GM23338 (cell line): ENCODE results near the gene CPNE2. TPM values are rescaled to one million over a fixed set of nuclear protein-coding genes. Genes with fewer than 3 reads are reported as not detected.

Experiments used
- ATAC-seq: fragments of 200-7000 bp; cut with Tn5 transposase; 3 replicates; pipeline ENCODE4 v1.9.1; 2020
- DNase-seq: peaks from one replicate; pipeline ENCODE4 v3.0.0-alpha.2; 2015; ENCODE audit warnings: low spot score
- H2AFZ ChIP-seq: fragments of 200-600 bp; sonication (generic); 2 replicates; pipeline ENCODE4 v1.8.0; 2016; ENCODE audit warnings: antibody characterized with exemption, mild to moderate bottlenecking, moderate library complexity
- H3F3A ChIP-seq: fragments of 200-600 bp; sonication (generic); replicated peaks from 2 replicates; pipeline ENCODE4 v1.8.0; 2017; ENCODE audit warnings: antibody characterized with exemption, mixed run types, low read depth
- H3K27ac ChIP-seq: fragments of 200-600 bp; sonication (generic); 2 replicates; pipeline ENCODE4 v1.6.1; 2016; ENCODE audit warnings: low read depth
- H3K27me3 ChIP-seq: fragments of 200-600 bp; sonication (generic); 2 replicates; pipeline ENCODE4 v1.8.0; 2016; ENCODE audit warnings: mild to moderate bottlenecking, mixed run types, moderate library complexity; ENCODE audit not compliant: insufficient read depth
- H3K36me3 ChIP-seq: fragments of 200-600 bp; sonication (generic); 2 replicates; pipeline ENCODE4 v1.8.0; 2016; ENCODE audit warnings: mild to moderate bottlenecking; ENCODE audit not compliant: insufficient read depth
- H3K4me1 ChIP-seq: fragments of 200-600 bp; sonication (generic); 2 replicates; pipeline ENCODE4 v1.8.0; 2016; ENCODE audit warnings: mild to moderate bottlenecking, moderate library complexity; ENCODE audit not compliant: insufficient read depth
- H3K4me2 ChIP-seq: fragments of 200-600 bp; sonication (generic); 2 replicates; pipeline ENCODE4 v1.7.1; 2017; ENCODE audit warnings: mixed run types
- H3K4me3 ChIP-seq: fragments of 200-600 bp; sonication (generic); 2 replicates; pipeline ENCODE4 v1.6.1; 2016; ENCODE audit warnings: mixed run types
- H3K79me2 ChIP-seq: fragments of 200-600 bp; sonication (generic); replicated peaks from 2 replicates; pipeline ENCODE4 v1.8.0; 2017; ENCODE audit warnings: mild to moderate bottlenecking; ENCODE audit not compliant: insufficient read depth
- H3K9me2 ChIP-seq: fragments of 200-600 bp; sonication (generic); 2 replicates; pipeline ENCODE4 v1.8.0; 2017; ENCODE audit not compliant: insufficient read depth
- H4K20me1 ChIP-seq: fragments of 200-600 bp; sonication (generic); replicated peaks from 2 replicates; pipeline ENCODE4 v1.8.0; 2017; ENCODE audit warnings: mild to moderate bottlenecking; ENCODE audit not compliant: insufficient read depth
- H3K27ac Mint-ChIP-seq: 2 replicates; pipeline ENCODE4 v1.8.0; 2020; ENCODE audit warnings: inconsistent platforms, mild to moderate bottlenecking, moderate library complexity, mixed read lengths
- H3K27me3 Mint-ChIP-seq: 3 replicates; pipeline ENCODE4 v1.8.0; 2022; ENCODE audit warnings: low read depth, mild to moderate bottlenecking, moderate library complexity, mixed read lengths, inconsistent platforms; ENCODE audit not compliant: insufficient read depth, poor library complexity
- H3K36me3 Mint-ChIP-seq: 3 replicates; pipeline ENCODE4 v1.8.0; 2021; ENCODE audit warnings: low read depth, mild to moderate bottlenecking, inconsistent platforms, moderate library complexity, mixed read lengths
- H3K4me1 Mint-ChIP-seq: 3 replicates; pipeline ENCODE4 v1.8.0; 2020; ENCODE audit warnings: mild to moderate bottlenecking, inconsistent platforms, mixed read lengths
- H3K4me3 Mint-ChIP-seq: 3 replicates; pipeline ENCODE4 v1.8.0; 2021; ENCODE audit warnings: moderate library complexity, mild to moderate bottlenecking, inconsistent platforms, mixed read lengths
- H3K9me3 Mint-ChIP-seq: 3 replicates; pipeline ENCODE4 v1.8.0; 2020; ENCODE audit warnings: moderate library complexity, mild to moderate bottlenecking, inconsistent platforms, mixed read lengths
- CREB1 ChIP-seq: fragments of 250-450 bp; sonication (Bioruptor Pico); IDR thresholded peaks from 2 replicates; pipeline ENCODE4 v1.5.0; 2020; ENCODE audit warnings: low read depth, mild to moderate bottlenecking, moderate library complexity
- CTCF ChIP-seq, 2 experiments: fragments of 200-600 bp in 1 of 2; sonication (generic) in 1 of 2; conservative IDR thresholded peaks; 2 replicates each; pipeline versions ENCODE4 v1.5.1 to v1.6.1; 2016 to 2017; ENCODE audit warnings: antibody characterized with exemption in 2 of 2, low read depth in 2 of 2, mild to moderate bottlenecking in 2 of 2, moderate library complexity in 1 of 2
- ETS1 ChIP-seq: IDR thresholded peaks from 2 replicates; pipeline ENCODE4 v1.6.1; 2016; ENCODE audit warnings: antibody characterized with exemption
- EZH2 ChIP-seq: fragments of 200-600 bp; sonication (generic); IDR thresholded peaks from one replicate; pipeline ENCODE4 v1.8.0; 2017; ENCODE audit warnings: antibody characterized with exemption, mild to moderate bottlenecking, low read depth; ENCODE audit not compliant: unreplicated experiment
- EZH2phosphoT487 ChIP-seq: fragments of 200-600 bp; sonication (generic); IDR thresholded peaks from one replicate; pipeline ENCODE4 v1.8.1; 2018; ENCODE audit warnings: antibody characterized with exemption; ENCODE audit not compliant: unreplicated experiment
- JUNB ChIP-seq: IDR thresholded peaks from one replicate; pipeline ENCODE4 v1.6.1; 2016; ENCODE audit warnings: antibody characterized with exemption; ENCODE audit not compliant: unreplicated experiment
- NANOG ChIP-seq: IDR thresholded peaks from 2 replicates; pipeline ENCODE4 v1.6.1; 2016; ENCODE audit warnings: antibody characterized with exemption, borderline replicate concordance
- POLR2AphosphoS5 ChIP-seq: IDR thresholded peaks from 2 replicates; pipeline ENCODE4 v1.6.1; 2016; ENCODE audit warnings: antibody characterized with exemption, low read depth
- REST ChIP-seq: IDR thresholded peaks from one replicate; pipeline ENCODE4 v1.6.1; 2018; ENCODE audit warnings: antibody characterized with exemption; ENCODE audit not compliant: unreplicated experiment
- STAT1 ChIP-seq: IDR thresholded peaks from one replicate; pipeline ENCODE4 v1.6.1; 2016; ENCODE audit warnings: antibody characterized with exemption; ENCODE audit not compliant: unreplicated experiment
- ZNF114 ChIP-seq: fragments of 250-450 bp; sonication (Bioruptor Pico); IDR thresholded peaks from 2 replicates; pipeline ENCODE4 v1.5.0; 2020; ENCODE audit warnings: mild to moderate bottlenecking, moderate library complexity
- ZNF331 ChIP-seq: fragments of 250-450 bp; sonication (Bioruptor Pico); IDR thresholded peaks from 2 replicates; pipeline ENCODE4 v1.5.0; 2020; ENCODE audit warnings: low read depth, mild to moderate bottlenecking, moderate library complexity
- ZNF462 ChIP-seq: fragments of 250-450 bp; sonication (Bioruptor Pico); IDR thresholded peaks from 2 replicates; pipeline ENCODE4 v1.5.0; 2020; ENCODE audit warnings: mild to moderate bottlenecking, moderate library complexity
- polyA plus RNA-seq: library from polyadenylated mRNA; unstranded; fragments of >200 nt; fragmentation: Nextera tagmentation; extraction: Ambion mirVana; gene quantifications from 2 replicates; pipeline ENCODE4 v1.2.1, GENCODE V29; 2016
- total RNA-seq: library from RNA; depleted of rRNA; stranded (reverse); fragments of >200 nt; shearing (Covaris generic); gene quantifications from 2 replicates; pipeline ENCODE4 v1.2.3, GENCODE V29; 2014

The CPNE2 gene
- total and polyA plus RNA-seq, 2 experiments from 2014 or later, result 7.1 to 11.3 TPM

- Histone ChIP-seq H3K9me2 (no peaks in the 10 kb centered on the region), H3K27me3 (no peaks in the 10 kb centered on the region), H3K36me3 (no peaks in the 10 kb centered on the region), H3K4me2 (peak overlapping the region; percentile 99), H3K79me2 (peaks cover 80% of the 10 kb centered on the region), H3K4me3 (peak overlapping the region; percentile 97; the same call in 1 of the 2 replicates), H4K20me1 (0 out of 2 replicates have a peak, but pooled peaks cover under 1% of the 10 kb centered on the region), H3K27ac (no peak overlapping the region), H3F3A (no peaks in the 10 kb centered on the region), H2AFZ (no peak overlapping the region), H3K4me1 (peaks cover 36% of the 10 kb centered on the region)
- H3K4me1 Mint-ChIP-seq, result peaks cover 44% of the 10 kb centered on the region
- H3K4me3 Mint-ChIP-seq, result peak overlapping the region; percentile 96
- no peak for TF ChIP-seq POLR2AphosphoS5
- TF ChIP-seq CREB1, result no peak
- TF ChIP-seq ZNF331, result no peak
- no peak for TF ChIP-seq STAT1
- no peak for TF ChIP-seq REST
- no peak for TF ChIP-seq ZNF114 (CRISPR knock-in tag)
- no peak for TF ChIP-seq ETS1
- no peak for TF ChIP-seq NANOG
- no peak for TF ChIP-seq EZH2phosphoT487
- TF ChIP-seq EZH2, result no peak
- TF ChIP-seq ZNF462 (CRISPR knock-in tag), result no peak
- no peak for TF ChIP-seq JUNB
- TF ChIP-seq CTCF (conservative IDR thresholded peaks at IDR 0.05; ENCODE audit: low read depth in 2 of 2), result no peak
- no peak for ATAC-seq
- H3K27ac Mint-ChIP-seq, result no peak overlapping the region
- DNase-seq, result no peak
- H3K9me3 Mint-ChIP-seq, result no peaks in the 10 kb centered on the region
- no peaks in the 10 kb centered on the region for H3K36me3 Mint-ChIP-seq
- peaks cover 15% of the 10 kb centered on the region for H3K27me3 Mint-ChIP-seq
Observed at GRCh38 chr16:57184113-57184512, 91.7 kb downstream of the CPNE2 start.
